NCI-H524 (cell line): ENCODE data around the gene NOPCHAP1.
"Not testable (repeated sequence)": the region's sequence is repeated elsewhere in the genome, so short reads cannot be mapped to it uniquely, and the experiment has no call there.

Source experiments
- DNase-seq, 2 experiments: peaks; one replicate each; lab custom pipeline; 2025; lab: John Stamatoyannopoulos, UW

NOPCHAP1 gene

DNA sequence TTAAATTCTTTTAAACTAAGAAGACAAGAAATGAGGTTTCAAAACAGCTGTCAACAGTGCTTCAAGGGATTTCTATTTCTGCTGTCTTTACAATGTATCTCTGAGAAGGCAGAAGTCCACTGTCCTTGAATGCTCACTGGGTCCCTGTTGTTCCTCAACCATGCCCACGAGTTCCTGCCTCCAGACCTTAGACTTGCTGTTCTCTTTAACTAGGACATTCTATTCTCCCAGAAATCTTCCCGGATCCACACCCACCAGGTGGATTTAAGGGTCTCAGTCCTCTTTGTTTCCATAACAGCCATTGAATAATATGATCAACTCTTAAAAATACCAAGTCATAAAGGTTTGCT, 21.3 kb upstream of the NOPCHAP1 start:
- DNase-seq: no peak

DNA sequence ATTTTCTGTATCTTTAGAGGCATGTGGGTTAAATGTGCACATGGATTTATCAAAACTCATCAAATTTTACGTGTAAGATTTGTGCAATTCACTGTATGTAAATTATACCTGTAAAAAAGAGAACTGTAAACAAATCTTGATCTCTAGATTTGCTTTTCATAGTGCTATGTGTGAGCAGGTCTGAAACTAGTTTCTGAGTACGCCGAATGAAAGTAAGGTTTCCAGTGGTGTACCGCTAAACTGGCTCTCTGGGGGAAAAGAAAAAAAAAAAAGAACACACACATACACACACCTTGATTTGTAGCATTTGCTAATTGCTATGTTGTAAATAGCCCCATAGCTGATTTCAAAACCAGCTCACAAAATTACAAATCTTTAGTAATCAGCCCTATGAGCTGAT, 19.4 kb upstream of the NOPCHAP1 start:
- DNase-seq: no peak

GRCh38 chr12:104969343-104969742, 16.8 kb upstream of the NOPCHAP1 start:
- no peak for DNase-seq

- no peak for DNase-seq
These were observed 14.8 kb upstream of the NOPCHAP1 start for GRCh38 chr12:104971306-104971705.

GRCh38 chr12:104973250-104973649, 12.9 kb upstream of the NOPCHAP1 start:
- DNase-seq: no peak

- DNase-seq: no peak
These were observed 11.4 kb upstream of the NOPCHAP1 start for GRCh38 chr12:104974626-104975290.

GRCh38 chr12:104975587-104976343, 10.4 kb upstream of the NOPCHAP1 start:
- DNase-seq: no peak

GRCh38 chr12:104976703-104977102, 9.4 kb upstream of the NOPCHAP1 start:
- no peak for DNase-seq

DNA sequence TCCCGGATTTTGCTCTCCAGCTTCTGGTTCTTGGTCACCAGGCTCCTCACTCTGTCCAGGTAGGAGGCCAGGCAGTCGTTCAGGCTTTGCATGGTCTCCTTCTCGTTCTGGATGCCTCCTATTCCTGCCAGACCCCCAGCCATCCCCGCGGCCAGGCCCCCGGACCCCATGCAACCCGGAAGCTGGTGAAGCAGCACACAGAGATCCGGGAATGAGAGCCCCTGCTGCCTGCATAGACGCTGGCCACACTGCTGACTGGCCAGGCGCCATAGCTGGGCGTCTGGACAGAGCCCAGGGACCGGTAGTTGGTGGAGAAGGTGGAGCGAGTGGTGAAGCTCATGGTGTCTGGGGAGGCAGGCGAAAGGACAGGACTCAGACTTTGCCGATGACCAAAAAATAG, 8.4 kb upstream of the NOPCHAP1 start:
- not testable (repeated sequence) for DNase-seq

DNA sequence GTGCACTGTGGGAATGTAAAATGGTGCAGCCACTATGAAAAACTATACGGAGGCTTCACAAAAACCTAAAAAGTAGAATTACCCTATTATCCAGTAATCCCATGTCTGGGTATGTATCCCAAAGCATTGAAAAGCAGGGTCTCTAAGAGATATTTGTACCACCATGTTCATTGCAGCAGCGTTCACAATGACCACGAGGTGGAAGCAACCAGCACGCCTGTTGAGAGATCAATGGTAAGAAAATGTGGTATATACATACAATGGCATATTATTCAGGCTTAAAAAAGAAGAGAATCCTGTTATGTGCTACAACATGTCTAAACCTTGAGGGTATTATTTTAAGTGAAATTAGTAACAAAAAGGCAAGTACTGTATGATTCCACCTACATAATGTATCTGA, 910 bp upstream of the NOPCHAP1 start:
- no peak for DNase-seq

DNA sequence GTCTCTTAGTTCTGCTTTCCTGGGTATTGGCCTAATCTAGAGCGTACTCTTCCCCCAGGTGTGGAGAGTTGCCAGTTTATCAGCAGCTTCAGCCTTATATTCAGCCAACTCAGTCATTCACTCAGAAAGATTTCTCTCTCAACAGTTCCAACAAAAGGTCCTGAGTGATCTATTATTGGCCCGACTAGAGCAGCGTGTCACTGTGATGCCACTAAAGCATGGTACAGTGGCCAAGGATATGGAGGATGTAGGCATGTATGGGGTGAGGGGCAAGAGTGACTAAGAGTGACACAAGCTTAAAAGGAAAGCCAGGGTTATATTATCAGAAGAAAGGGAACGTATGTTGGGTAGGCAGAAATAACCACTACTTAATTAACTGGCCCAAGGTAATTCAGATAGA, 4.8 kb downstream of the NOPCHAP1 start:
- DNase-seq: no peak

GRCh38 chr12:104991565-104992128, 5.5 kb downstream of the NOPCHAP1 start:
- DNase-seq: no peak

- DNase-seq: no peak
These were observed 8.2 kb downstream of the NOPCHAP1 start for GRCh38 chr12:104994336-104994735.

DNA sequence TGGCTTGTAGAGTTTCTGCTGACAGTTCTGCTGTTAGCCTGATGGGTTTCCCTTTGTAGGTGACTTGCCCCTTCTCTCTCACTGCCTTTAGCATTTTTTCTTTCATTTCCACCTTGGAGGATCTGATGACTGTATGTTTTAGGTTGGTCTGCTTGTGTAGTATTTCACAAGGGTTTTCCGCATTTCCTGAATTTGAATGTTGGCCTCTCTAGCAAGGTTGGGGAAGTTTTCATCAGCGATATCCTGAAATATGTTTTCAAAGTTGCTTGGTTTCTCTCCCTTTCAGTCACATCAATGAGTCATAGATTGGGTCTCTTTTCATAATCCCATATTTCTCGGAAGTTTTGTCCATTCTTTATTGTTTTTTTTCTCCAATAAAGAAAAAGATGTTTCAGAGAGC, 11.4 kb downstream of the NOPCHAP1 start:
- DNase-seq: no peak

DNA sequence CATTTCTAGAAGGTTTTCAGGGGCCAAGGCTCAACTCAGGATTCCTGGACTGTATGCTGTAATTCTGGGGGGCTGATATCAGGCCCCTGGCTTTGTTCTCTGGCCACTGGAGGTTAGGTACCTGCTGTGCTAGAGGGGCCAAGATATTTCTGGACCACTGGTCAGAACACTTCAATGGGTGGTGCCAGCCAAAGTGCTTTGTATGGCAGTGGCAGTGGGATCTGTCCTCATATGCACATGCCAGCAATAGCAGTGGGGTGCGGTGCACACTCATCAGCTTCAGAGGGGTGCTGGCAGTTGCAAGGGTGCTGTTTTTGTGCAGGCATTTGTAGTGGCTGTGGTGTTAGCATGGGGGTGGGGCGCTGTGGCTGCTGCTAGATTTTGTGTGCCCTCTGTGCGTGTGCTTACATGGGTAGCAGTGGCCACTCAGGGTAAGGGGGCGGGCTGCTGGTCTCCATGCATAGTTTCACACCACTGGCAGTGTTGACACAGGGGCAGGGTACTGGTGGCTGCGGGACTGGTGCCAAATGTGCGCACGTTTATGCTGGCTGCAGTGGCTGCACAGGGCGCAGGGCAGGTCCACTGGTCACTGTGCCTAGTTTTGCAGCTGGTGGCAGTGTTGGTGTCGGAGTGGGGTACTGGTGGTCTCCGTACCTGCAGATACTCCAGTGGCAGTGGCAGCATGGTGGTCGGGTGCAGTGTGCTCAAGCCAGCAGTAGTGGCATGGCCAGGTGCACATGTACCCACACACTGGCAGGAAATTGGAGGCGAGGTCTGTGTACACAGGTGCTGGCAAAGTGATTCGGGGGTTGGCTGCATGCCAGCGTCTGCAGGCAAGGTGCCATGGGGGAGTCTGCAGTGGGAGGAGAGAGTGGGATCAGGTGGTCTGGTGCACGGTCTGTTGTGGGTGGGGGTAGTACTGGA, 12.6 kb downstream of the NOPCHAP1 start:
- no peak for DNase-seq

- DNase-seq: no peak
These were observed 13.2 kb downstream of the NOPCHAP1 start for GRCh38 chr12:104999347-104999685.

DNA sequence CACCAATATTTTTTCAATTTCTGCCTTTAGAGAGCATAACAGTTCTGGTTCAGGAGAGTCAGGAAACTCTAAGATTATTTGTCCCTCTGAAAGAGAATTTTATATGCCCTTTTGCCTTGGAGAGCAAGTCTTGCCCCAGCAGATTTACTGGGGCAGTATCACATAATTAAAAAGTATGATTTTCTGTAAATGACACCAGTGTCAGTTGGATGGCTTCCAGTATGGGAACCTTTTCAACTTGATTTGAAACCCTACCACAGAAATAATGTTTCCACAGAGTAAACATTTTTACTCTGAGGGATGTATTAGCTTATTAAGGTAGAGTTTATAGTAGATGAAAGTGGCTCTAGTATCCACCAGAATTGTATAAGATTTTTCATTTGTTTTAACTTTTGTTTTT, 15.4 kb downstream of the NOPCHAP1 start:
- DNase-seq: no peak

DNA sequence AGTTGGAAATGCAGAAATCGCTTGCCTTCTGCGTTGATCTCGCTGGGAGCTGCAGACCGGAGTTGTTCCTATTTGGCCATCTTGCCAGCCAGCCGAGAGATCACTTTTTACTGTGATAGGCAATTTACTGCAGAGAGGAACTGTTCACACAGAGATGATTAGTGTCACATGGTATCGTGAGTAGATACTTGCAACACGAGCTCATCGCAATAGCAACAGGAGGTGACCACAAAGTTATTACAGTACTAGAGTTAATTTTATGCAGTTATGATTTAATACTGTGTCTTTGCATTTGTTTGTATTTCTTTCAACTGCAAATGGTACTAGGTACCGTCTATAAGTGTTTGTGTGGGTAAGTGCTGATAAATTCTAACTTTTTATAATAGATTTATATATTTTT, 27.8 kb downstream of the NOPCHAP1 start:
- DNase-seq: no peak

- DNase-seq: no peak
These were observed 28.5 kb downstream of the NOPCHAP1 start for GRCh38 chr12:105014603-105015002.

- no peak for DNase-seq
These were observed 29.4 kb downstream of the NOPCHAP1 start for GRCh38 chr12:105015543-105015942.

DNA sequence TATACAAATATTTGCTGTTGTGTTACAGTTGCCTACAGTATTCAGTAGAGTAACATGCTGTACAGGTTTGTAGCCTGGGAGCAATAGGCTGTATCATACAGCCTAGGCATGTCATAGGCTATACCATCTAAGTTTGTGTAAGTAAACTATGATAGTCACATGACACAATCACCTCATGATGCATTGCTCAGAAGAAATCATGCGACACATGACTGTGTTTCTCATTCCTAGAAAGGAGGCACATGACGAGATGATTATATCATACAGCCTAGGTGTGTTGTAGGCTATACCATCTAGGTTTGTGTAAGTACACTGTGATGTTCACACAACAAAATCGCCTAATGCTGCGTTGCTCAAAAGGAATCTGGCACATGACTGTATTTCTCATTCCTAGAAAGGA, 31.9 kb downstream of the NOPCHAP1 start:
- DNase-seq: no peak

DNA sequence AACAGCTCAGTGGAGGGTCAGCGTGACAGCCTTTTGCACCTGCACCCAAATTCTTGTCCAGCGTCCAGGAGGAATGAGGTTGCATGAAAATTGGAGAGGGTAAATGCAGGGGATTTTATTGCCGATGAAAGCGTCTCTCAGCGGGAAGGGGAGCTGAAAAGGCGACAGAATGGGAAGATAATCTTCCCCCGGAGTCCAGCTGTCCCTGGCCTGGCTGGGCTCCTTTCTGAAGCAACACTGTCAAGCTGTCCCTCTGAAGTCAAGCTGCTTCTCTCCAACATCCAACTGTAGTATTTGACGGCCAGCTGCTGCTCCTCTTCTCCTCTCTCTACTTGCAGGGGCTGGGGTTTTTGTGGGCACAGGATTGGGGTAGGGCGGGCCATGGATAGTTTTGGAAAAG, 32.7 kb downstream of the NOPCHAP1 start:
- peak; percentile 85 to 88 for DNase-seq
